Upper lobe of right lung (tissue), 1 donor: Measurements from ENCODE around the gene GRIN1. TPM values are rescaled to one million over a fixed set of nuclear protein-coding genes. Genes with fewer than 3 reads are reported as not detected.
A peak's percentile ranks its signal among the peaks of the same experiment; 100 is the strongest.

Source experiments
- ATAC-seq: fragments of 200-7000 bp; cut with Tn5 transposase; one replicate; pipeline ENCODE4 v1.9.1; 2020; ENCODE audit warnings: mild to moderate bottlenecking, moderate library complexity
- DNase-seq: peaks from one replicate; pipeline ENCODE4 v3.0.0-alpha.2; 2020
- H3K27ac ChIP-seq: fragments of 200-600 bp; one replicate; pipeline ENCODE4 v1.8.0; 2022
- H3K27me3 ChIP-seq: fragments of 200-600 bp; one replicate; pipeline ENCODE4 v1.8.0; 2022; ENCODE audit warnings: mild to moderate bottlenecking
- H3K36me3 ChIP-seq: fragments of 200-600 bp; one replicate; pipeline ENCODE4 v1.8.0; 2022
- H3K4me1 ChIP-seq: fragments of 200-600 bp; one replicate; pipeline ENCODE4 v1.8.0; 2022
- H3K4me3 ChIP-seq: fragments of 200-600 bp; one replicate; pipeline ENCODE4 v1.8.0; 2022; ENCODE audit warnings: mild to moderate bottlenecking
- H3K9me3 ChIP-seq: fragments of 200-600 bp; one replicate; pipeline ENCODE4 v1.8.0; 2022
- intact Hi-C: fragments of 100-400 bp; cut with DNase I; formaldehyde crosslinking; loops from one replicate; pipeline ENCODE4 v1.11.0; 2022
- total RNA-seq: library from RNA; stranded (reverse); fragmentation: NEBNext Ultra II Directional; extraction: Animal tissue kit (Norgen Biotek cat#: 25700); gene quantifications from one replicate; pipeline ENCODE4 v1.2.1, GENCODE V29; 2021
- TF ChIP-seq, protein P1 (sequence below): fragments of 200-600 bp; IDR thresholded peaks from one replicate; pipeline ENCODE4 v1.8.0; 2022; ENCODE audit warnings: antibody characterized with exemption
- donor health status: DM: no; HTN: yes; CAD: no; lungs with severe emphysema.

The GRIN1 gene
- total RNA-seq, 1 donor from 2014 or later, result 0.64 TPM

DNA sequence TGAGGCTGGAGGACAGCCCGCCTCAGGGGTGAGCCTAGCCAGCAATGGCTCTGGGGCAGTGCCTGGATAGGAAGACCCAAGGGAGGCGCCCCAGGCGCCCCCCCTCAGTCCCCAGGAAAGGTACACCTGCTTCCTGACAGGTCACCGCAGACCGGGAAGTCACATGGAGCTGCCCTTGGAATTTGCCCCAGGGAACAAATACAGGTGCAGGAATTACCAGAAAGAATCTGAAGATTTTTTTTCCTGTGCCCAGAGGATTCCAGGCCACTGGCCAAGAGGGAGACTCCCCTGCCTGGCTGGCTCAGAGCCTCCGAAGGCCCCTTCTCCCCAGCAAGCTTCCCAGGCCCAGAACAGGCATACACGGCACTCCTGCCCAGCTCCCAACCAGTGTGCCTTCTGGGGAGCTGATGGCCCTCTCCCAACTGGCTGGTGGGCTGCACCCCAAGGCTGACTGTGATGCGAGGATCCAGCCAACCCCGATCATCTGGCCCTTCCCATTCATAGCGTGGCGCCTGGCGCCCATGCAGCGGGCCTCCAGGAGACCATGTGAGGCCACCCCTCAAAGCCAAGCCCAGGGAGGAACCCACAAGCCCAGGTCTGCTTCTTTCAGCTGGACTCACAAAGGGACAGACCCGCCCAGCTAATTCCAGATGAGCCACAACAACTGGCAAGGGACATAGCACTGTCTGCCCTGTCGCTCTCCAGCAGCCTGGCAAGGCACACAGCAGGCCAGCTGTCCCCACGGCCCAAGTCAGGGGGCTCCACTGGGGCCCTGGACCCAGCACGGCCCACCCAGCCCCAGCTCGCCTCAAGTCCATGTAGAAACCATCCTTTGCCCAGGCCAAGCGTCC, 59.3 kb downstream of the GRIN1 start:
- peaks cover 41% of the 10 kb centered on the region for H3K4me1 ChIP-seq

DNA sequence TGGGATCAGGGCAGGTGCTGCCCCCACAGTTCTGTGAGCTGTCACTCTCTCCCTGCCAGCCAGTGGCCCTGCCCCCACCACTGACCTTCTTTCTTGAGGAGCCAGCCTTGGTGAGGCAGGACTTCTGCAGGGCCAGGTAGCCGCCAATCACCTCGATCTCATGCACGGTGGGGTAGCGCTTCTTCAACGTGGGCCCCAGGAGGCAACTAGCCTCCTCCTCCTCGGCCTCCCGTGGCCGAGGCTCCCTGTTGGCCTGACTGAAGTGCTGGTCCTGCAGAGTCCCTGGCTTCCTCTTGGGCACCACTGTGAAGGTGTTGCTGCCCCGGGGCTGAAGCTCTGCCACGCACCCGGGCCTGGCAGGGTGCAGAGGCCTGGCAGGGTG, 59.9 kb downstream of the GRIN1 start:
- peak overlapping the region; percentile 68 for H3K27ac ChIP-seq

More for the DNA sequence above, 59.3 kb downstream of the GRIN1 start:
- intact Hi-C loops, result no loop called here
- H3K27ac ChIP-seq, result peak overlapping the region; percentile 68
- H3K27me3 ChIP-seq, result no peaks in the 10 kb centered on the region
- no peaks in the 10 kb centered on the region for H3K9me3 ChIP-seq
- TF ChIP-seq, protein P1, sequence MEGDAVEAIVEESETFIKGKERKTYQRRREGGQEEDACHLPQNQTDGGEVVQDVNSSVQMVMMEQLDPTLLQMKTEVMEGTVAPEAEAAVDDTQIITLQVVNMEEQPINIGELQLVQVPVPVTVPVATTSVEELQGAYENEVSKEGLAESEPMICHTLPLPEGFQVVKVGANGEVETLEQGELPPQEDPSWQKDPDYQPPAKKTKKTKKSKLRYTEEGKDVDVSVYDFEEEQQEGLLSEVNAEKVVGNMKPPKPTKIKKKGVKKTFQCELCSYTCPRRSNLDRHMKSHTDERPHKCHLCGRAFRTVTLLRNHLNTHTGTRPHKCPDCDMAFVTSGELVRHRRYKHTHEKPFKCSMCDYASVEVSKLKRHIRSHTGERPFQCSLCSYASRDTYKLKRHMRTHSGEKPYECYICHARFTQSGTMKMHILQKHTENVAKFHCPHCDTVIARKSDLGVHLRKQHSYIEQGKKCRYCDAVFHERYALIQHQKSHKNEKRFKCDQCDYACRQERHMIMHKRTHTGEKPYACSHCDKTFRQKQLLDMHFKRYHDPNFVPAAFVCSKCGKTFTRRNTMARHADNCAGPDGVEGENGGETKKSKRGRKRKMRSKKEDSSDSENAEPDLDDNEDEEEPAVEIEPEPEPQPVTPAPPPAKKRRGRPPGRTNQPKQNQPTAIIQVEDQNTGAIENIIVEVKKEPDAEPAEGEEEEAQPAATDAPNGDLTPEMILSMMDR, result no peak
- peak overlapping the region; percentile 55 for H3K4me3 ChIP-seq
- H3K36me3 ChIP-seq, result no peaks in the 10 kb centered on the region
- ATAC-seq (peak; percentile 35), DNase-seq (peak; percentile 83)

DNA sequence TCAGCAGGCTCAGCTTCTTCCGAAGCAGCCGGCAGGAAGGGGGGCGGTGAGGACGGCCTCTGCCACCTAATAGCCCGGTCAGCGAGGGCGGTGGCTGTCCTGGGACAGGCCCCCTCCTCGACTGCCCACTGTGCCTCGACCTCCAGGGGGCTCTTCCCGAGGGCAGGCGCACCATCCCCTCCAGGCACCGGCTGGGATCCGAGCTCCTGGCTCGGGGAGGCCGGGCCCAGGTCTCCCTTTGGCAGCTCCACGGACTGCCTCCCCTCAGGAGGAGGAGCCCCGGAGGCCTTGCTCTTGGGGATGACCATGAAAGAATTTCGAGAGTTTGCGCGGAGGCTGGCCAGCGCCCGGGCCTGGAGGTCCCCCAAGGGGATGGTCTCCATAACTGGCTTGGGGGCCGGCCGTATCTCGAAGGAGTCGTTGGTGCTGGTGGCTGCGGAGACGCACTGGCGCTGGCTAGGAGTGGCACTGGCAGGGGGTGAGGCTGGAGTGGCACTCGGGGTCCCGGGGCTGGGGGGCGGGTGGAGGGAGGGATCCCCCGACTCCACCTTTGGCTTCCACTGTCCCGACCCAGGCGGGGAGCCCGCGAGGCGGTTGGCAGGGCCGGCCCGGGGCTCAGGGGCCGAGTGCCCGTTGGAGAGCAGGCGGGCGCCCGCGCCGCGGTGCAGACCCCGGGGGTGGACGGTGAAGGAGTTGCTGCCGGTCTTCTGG, 60.6 kb downstream of the GRIN1 start:
- no peaks in the 10 kb centered on the region for H3K36me3 ChIP-seq
- intact Hi-C loops, result no loop called here
- TF ChIP-seq, protein P1, result no peak
- peak overlapping the region; percentile 55 for H3K4me3 ChIP-seq
- no peaks in the 10 kb centered on the region for H3K27me3 ChIP-seq
- H3K27ac ChIP-seq, result peak overlapping the region; percentile 68
- peaks cover 54% of the 10 kb centered on the region for H3K4me1 ChIP-seq
- no peaks in the 10 kb centered on the region for H3K9me3 ChIP-seq
- DNase-seq (no peak), ATAC-seq (no peak)

More for the DNA sequence above, 59.9 kb downstream of the GRIN1 start:
- Histone ChIP-seq H3K27me3 (no peaks in the 10 kb centered on the region), H3K36me3 (no peaks in the 10 kb centered on the region), H3K4me1 (peaks cover 47% of the 10 kb centered on the region), H3K9me3 (no peaks in the 10 kb centered on the region), H3K4me3 (peak overlapping the region; percentile 55)
- TF ChIP-seq, protein P1, result no peak
- intact Hi-C loops, result no loop called here
- ATAC-seq (no peak), DNase-seq (no peak)

DNA sequence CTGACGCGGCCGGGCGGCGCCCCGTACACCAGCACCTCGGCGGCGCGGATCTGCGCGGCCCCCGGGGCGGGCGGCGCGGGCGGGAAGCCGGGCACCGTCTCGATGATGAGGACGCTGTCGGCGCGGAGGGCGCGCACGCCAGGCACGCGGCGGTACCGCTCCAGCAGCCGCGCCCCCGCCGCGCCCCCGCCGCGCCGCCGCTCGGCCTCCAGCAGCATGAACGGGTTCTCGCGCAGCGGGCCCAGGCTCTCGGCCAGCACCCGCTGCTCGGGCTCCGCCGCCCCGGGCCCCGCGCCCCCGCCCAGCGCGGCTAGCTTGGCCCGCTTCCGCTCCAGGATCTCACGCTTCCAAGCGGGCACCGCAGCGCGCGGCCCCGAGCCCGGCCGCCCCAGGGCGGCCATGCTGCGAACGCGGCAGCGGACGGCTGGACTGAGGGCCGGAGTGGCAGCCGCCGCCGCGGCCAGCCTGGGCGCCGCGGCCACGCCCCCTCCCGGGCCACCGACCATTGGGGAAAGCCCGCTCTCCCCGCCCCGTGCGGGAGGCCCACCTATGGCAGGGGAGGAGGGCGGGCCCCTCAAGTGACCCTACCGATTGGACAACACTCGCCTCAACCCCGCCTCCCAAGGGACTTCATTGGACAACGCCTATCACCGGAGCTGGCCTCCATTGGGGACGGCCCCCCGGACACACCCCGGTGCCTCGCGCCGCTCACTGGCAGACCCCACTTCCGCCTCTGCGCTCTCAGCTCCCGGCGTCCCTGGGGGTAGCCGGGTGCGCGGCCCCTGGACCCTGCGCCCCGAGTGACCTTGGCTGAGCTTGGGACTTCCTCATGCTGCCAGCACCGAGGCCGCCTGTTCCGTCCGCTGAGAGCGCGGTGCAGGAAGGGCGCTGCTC, 61.6 kb downstream of the GRIN1 start, which contains the start of gene TPRN:
TSS of gene TPRN (minus strand) at position 431 of the 894 bp plus-strand sequence. CDS start at position 401, 30 bp downstream.
- Histone ChIP-seq H3K27ac (peak within 1 kb of the TSS; percentile 87), H3K4me3 (peak within 1 kb of the TSS; percentile 69), H3K36me3 (no peaks in the 10 kb centered on the region), H3K4me1 (peaks cover 51% of the 10 kb centered on the region), H3K9me3 (no peaks in the 10 kb centered on the region), H3K27me3 (no peaks in the 10 kb centered on the region)
- peak; percentile 95 for ATAC-seq
- DNase-seq, result peak; percentile 100
- TF ChIP-seq, protein P1, result no peak
- intact Hi-C loops, result no loop called here

DNA sequence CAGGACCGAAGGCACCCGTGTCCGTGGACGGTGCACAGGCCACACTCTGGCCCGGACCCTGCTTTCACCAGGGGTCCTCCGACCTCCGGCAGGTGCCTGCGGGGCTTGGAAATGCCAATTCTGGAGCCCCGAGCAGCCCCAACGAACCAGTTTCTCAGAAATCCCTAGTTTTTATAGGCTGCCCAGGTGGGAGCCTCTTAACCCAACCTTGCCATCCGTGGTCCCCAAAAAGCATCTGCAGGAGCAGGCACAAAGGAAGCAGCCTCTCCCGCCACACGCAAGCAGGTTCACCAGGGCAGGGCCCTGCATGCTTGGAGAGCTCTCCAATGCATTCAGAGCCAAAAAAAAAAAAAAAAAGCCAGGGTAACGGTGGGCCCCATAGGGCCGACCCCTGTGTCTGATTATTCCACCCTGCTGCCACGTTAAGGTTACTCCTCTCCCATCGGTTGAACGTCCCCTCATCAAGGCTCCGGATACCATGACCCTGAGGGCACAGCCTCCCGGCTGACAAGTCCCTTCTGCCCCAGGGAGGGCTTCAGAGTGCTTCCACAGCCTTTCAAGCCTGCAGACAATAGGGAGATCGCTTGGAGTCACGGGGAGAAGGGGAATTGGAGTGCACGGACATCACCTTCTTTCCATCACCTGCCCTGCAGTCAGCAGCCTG, 62.4 kb downstream of the GRIN1 start:
- Histone ChIP-seq H3K27ac (peak overlapping the region; percentile 87), H3K9me3 (no peaks in the 10 kb centered on the region), H3K4me3 (peak overlapping the region; percentile 69), H3K27me3 (no peaks in the 10 kb centered on the region), H3K36me3 (no peaks in the 10 kb centered on the region), H3K4me1 (peaks cover 52% of the 10 kb centered on the region)
- TF ChIP-seq, protein P1, result no peak
- DNase-seq, result no peak
- ATAC-seq, result no peak
- intact Hi-C loops, result no loop called here
